CD4-positive, alpha-beta T cell treated with Interleukin-17A for 1 hour (primary cell): Measurements from ENCODE around the gene BORCS8.
"Not testable (repeated sequence)": the region's sequence is repeated elsewhere in the genome, so short reads cannot be mapped to it uniquely, and the experiment has no call there.

Experiments
- DNase-seq: peaks from one replicate; pipeline ENCODE4 v3.0.0-alpha.2; 2020

Gene BORCS8

GRCh38 chr19:19147344-19147743 lies 44.6 kb downstream of the BORCS8 start:
- DNase-seq: no peak

GRCh38 chr19:19146865-19147264 lies 45.1 kb downstream of the BORCS8 start:
- no peak for DNase-seq

DNA sequence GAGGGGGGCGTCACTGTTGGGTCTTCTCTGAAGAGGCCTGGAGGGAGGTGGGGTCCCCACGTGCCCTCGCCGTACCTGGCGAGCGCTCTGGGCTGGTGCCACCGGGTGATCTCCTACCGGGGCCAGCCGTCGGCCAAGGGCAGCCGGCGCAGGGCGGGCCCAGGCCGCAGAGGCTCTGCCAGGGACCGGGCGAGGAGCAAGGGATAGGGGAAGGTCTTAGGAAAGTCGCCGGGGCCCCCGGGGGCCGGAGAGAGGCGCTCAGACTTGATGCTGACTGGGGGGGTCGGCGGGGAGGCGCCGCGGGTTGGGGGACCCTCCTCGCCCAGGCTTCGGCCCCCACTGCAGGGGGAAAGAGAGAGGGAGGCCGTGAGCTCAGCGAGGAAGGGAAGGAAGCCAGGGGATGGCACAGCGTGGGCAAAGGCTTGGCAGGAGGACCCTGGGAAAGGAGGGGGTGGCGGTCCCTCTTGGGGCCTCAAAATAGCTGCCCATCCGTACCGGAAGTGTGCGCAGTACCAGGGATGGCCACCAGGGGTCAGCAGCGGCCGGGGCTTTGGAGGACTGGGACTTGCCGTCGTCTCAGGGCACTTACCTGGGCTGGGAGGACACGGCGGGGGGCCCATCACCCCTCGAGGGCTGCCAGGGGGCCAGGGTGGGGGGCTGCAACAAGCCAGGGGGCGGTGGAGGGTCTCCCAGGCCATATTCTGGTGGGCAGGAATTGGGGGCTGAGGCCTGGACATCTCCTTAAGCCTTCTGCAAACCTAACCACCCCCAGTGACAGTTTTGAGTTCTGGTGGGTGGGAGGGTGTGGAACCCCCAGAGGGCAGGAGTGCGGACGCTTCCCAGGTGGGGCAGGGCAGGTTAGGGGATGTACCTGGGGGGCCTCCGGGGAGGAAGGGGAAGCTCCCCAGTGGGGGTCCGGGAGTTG lies 46.0 kb downstream of the BORCS8 start:
- peak; percentile 87 for DNase-seq

GRCh38 chr19:19145281-19145680 lies 46.7 kb downstream of the BORCS8 start:
- DNase-seq: no peak

DNA sequence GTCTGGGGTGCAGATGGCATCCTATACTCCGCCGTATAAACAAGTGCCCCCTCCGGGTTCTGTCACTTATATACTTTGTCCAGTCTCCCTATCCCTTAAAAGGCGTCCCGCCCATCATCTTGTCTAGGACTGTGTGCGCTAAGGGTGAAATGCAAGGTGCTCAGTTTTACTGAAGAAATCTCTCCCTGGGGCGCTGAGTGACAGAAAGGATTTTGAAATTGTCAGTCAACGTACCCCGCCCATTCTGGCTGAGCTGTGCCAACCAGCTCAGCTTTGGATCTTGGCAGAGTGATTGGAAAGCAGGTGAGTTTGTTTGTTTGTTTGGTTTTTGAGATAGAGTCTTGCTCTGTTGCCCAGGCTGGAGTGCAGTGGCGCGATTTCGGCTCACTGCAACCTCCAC lies 49.6 kb downstream of the BORCS8 start:
- no peak for DNase-seq

GRCh38 chr19:19140476-19140875 lies 51.5 kb downstream of the BORCS8 start:
- no peak for DNase-seq

- DNase-seq: no peak
Measured at GRCh38 chr19:19139876-19140229, 52.1 kb downstream of the BORCS8 start.

DNA sequence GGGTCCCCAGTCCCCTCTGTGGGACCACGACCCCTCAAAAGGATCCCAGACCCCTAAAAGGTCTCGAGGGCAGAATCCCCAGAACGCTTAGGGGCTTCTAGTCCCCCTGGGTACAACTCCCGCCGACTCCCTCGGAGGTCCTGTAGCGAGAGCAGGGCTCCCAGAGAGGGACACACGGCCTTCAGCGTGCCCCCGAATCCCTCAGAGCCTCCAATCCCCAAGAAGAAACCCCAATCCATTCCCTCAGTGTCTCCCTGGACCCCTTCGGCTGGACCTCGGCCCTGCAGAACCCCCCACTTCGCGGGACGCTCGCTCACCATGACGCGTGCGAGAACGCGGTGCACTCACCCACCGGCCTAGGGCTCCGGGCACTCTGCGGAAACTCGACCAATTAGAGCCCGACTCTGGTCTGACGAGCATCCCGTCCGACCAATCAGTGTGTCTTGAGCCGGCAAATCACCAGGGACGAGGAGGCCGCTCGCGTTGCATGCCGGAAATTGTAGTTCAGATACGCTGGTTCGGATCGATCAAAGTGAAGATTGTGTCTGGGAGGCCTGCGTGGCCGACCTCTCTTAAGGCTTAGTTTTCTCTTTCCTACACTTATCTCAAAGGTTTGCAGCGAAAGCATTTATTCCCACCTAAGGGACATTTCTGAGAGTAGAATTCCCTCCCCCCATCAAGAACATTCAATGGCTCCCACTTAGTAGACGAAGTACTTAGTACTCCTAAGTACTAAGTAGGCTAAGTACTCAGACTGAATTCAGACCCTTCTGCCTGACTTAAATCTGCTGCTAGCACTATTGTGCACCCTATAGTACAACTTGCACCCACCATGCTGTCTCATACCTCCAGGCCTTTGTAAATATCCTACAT lies 53.6 kb downstream of the BORCS8 start, which contains the start of gene TMEM161A:
Gene TMEM161A, minus strand, starts transcription at position 370 of the 873 bp plus-strand sequence. Its CDS starts 50 bp downstream, at position 320.
- peak; percentile 98 for DNase-seq

- DNase-seq: no peak
Measured at GRCh38 chr19:19137556-19138108, 54.3 kb downstream of the BORCS8 start.

DNA sequence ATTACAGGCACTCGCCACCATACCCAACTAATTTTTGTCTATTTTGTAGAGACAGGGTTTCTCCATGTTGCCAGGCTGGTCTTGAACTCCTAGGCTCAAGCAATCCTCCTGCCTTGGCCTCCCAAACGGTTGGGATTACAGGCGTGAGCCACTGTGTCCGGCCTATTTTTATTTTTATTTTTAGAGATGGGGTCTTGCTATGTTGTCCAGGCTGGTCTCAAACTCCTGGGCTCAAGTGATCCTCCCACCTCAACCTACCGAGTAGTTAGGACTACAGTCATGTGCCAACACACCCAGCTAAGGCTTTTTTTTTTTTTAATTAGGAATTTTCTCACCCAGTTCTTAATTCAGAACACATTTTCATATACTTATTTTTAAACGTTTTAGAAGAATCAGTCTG lies 56.2 kb downstream of the BORCS8 start:
- DNase-seq: not testable (repeated sequence)

GRCh38 chr19:19134687-19135158 lies 57.2 kb downstream of the BORCS8 start:
- DNase-seq: peak; percentile 49

DNA sequence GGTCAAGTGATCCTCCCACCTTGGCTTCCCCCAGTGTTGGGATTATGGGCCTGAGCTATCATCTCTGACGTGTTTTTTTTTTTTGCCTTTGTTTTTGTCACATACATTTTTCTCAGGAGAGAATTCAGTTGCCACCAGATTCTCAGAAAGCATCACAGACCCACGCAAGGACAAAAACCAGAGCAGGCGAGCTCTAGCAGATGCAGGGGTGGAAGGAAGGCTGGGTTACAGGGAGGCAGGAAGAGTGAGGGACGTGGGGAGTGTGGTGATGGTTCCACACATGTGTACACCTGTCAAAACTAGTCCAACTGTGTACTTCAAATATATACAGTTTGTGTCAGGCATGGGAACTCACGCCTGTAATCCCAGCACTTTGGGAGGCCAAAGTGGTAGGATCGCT lies 58.0 kb downstream of the BORCS8 start:
- no peak for DNase-seq

- DNase-seq: no peak
Measured at GRCh38 chr19:19132912-19133311, 59.0 kb downstream of the BORCS8 start.

- DNase-seq: no peak
Measured at GRCh38 chr19:19131989-19132388, 60.0 kb downstream of the BORCS8 start.
